AG04449 (cell line): ENCODE results near the gene CNPY2.
"Not testable (repeated sequence)": the region's sequence is repeated elsewhere in the genome, so short reads cannot be mapped to it uniquely, and the experiment has no call there.

ENCODE experiments used
- CTCF ChIA-PET: fragments of 350-600 bp; formaldehyde crosslinking; extraction: SDS; loops from one replicate; lab custom pipeline; 2021; ENCODE audit warnings: antibody characterized with exemption; lab: Yijun Ruan, JAX
- POLR2A ChIA-PET: fragments of 400-600, 350-600 bp; formaldehyde crosslinking; extraction: SDS; loops from one replicate; lab custom pipeline; 2020; ENCODE audit warnings: antibody characterized with exemption, inconsistent platforms; lab: Yijun Ruan, JAX
- DNase-seq: peaks from one replicate; pipeline ENCODE4 v3.0.0-alpha.2; 2010; ENCODE audit warnings: low read depth, low spot score
- H3K4me3 ChIP-seq: 2 replicates; pipeline ENCODE4 v1.5.1; 2011; ENCODE audit warnings: low read depth, mild to moderate bottlenecking, control low read depth, low read length
- TF ChIP-seq, protein P1 (sequence below): IDR thresholded peaks from one replicate; pipeline ENCODE4 v1.5.1; 2011; ENCODE audit warnings: mild to moderate bottlenecking, moderate library complexity, low read length, control low read depth, inconsistent platforms; ENCODE audit not compliant: insufficient read depth; ENCODE audit errors: missing control alignments

The CNPY2 gene

DNA sequence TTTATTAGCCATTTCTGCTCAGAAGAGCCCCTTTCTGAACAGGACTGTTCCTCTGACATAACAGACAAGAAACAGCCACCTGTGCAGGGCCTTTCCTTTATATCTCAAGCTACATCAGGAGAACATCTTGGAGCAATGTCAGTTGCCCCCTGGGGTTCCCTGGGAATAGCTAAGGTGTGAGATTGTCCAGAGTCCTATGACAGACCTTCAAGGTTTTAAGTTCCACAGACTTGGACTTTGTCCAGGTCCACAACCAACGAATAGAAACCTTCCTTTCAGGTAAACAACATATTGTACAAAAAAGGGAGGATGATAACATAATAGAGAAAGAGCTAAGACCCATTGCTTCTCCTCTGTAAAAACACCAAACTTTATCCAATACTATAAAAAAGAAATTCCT, 25.8 kb upstream of the CNPY2 start:
- TF ChIP-seq, protein P1, sequence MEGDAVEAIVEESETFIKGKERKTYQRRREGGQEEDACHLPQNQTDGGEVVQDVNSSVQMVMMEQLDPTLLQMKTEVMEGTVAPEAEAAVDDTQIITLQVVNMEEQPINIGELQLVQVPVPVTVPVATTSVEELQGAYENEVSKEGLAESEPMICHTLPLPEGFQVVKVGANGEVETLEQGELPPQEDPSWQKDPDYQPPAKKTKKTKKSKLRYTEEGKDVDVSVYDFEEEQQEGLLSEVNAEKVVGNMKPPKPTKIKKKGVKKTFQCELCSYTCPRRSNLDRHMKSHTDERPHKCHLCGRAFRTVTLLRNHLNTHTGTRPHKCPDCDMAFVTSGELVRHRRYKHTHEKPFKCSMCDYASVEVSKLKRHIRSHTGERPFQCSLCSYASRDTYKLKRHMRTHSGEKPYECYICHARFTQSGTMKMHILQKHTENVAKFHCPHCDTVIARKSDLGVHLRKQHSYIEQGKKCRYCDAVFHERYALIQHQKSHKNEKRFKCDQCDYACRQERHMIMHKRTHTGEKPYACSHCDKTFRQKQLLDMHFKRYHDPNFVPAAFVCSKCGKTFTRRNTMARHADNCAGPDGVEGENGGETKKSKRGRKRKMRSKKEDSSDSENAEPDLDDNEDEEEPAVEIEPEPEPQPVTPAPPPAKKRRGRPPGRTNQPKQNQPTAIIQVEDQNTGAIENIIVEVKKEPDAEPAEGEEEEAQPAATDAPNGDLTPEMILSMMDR: no peak
- ChIA-PET POLR2A (interaction anchor here (1.7 kb wide), 1 partner anchor 17 kb away, joined by 9 read pairs; no protein-coding TSS in a partner anchor), CTCF (interaction anchor here (1.1 to 1.4 kb wide), 2 partner anchors 8 to 295 kb away, joined by 3 to 5 read pairs; no protein-coding TSS in a partner anchor)
- DNase-seq: no peak
- no peak overlapping the region for H3K4me3 ChIP-seq

DNA sequence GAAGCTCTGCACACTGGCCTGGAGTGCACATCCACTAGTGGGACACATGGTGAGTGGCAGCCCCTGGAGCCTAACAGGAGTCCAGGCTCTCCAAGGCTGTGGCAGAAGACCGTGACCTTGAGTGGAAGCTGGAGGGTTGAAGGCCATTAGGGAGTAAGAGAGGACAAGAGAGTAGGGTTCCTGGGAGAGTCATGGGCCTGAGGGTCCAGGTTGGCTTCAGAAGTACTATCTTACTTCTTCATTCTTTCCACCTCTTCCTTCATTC, 23.3 kb upstream of the CNPY2 start:
- CTCF ChIA-PET: no interaction called here
- TF ChIP-seq, protein P1: no peak
- DNase-seq: no peak
- no peak overlapping the region for H3K4me3 ChIP-seq
- POLR2A ChIA-PET: no interaction called here

DNA sequence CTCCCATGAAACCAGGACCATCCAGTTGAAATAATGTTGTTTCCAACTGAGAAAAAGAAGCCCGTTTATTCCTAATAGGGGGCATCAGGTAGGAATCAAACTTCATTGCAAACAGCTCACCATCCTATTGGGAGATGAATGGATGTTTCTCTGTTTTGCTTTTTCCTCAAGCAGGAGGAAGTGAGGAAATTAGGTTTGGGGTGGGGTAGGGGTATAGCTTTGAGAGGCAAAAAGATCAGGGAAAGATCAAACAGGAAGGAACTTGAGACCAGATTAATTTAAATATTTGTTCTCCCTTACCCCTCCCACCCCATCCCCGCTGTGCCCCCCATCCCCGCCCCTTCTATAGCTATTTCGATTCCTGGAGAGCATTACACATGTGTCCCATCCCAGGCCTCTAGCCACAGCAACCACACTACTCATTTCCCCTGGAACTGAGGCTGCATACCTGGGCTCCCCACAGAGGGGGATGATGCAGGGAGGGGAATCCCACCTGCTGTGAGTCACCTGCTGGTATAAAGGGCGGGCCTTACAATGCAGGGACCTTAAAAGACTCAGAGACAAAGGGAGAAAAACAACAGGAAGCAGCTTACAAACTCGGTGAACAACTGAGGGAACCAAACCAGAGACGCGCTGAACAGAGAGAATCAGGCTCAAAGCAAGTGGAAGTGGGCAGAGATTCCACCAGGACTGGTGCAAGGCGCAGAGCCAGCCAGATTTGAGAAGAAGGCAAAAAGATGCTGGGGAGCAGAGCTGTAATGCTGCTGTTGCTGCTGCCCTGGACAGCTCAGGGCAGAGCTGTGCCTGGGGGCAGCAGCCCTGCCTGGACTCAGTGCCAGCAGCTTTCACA, 22.7 kb upstream of the CNPY2 start, which contains the start of gene IL23A:
IL23A (plus strand) TSS at position 577 of the 850 bp plus-strand sequence; CDS start at position 738, 161 bp downstream.
- ChIA-PET CTCF (interaction anchor here (1.1 kb wide), 1 partner anchor 13 kb away, joined by 3 read pairs; no protein-coding TSS in a partner anchor), POLR2A (interaction anchor here (0.8 to 0.9 kb wide), 2 partner anchors 10 to 23 kb away, joined by 3 to 4 read pairs; partner anchors contain the start of gene CNPY2)
- H3K4me3 ChIP-seq: no peak within 1 kb of the TSS
- DNase-seq: no peak
- TF ChIP-seq, protein P1: no peak

DNA sequence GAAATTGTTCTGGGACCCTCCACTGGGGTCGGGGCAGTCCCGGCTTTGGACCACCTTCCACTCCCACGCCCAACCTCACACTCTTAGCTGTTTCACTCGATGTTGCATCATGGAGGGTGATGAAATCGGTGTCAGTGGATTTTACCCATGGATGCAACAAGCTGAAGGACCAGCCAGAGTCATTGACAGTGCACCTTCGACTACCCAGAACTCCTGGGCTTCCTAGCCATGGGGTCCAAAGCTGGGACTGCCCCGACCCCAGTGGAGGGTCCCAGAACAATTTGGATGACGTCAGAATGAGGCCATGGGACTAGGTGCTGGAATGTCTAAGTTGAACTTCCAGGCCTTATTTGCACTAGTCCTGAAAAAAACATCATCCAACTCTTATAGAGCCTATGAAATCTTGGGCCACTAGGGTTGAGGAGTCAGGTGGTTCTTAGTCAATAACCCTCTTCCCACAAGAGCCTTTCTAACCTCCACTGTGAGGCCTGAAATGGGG, 22.0 kb upstream of the CNPY2 start:
- DNase-seq: no peak
- H3K4me3 ChIP-seq: no peak overlapping the region
- POLR2A ChIA-PET: interaction anchor here (0.8 to 0.9 kb wide), 2 partner anchors 11 to 22 kb away, joined by 3 to 4 read pairs; partner anchors contain the start of gene CNPY2
- CTCF ChIA-PET: interaction anchor here (0.6 to 1.2 kb wide), 3 partner anchors 12 to 239 kb away, joined by 3 read pairs; no protein-coding TSS in a partner anchor
- TF ChIP-seq, protein P1: no peak

DNA sequence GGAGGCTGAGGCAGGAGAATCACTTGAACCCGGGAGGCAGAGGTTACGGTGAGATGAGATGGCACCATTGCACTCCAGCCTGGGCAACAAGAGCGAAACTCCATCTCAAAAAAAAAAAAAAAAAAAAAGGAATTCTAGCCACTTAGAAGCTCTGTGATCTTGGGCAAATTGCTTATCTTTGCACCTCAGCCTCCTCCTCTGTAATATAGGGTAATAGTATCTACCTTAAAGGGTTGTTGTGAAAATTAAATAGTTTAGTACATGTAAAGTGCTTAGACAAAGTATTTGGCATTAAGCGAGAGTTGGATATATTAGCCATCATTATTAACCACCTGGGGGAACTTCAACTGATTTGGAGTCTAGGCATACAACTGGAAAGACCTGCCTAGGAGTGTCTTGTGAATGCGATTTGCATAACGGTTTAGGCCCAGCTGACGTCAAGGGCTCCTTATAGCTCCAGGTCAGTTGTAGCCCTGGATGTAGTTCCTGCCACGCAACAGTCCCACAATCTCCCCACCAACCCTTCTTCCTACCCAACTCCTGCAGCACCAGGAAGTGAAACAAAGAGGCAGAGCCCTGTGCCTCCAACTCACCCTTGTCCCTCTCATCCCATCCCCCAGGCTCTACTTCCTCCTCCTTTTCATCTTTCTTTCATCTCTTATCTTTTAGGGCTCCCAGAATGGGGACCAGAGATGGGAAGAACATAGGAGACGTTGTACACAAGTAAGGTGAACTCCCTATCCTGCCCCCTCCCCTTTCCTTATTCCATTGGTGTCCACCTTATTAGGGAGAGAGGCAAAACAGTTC, 20.8 kb upstream of the CNPY2 start:
- DNase-seq: no peak
- H3K4me3 ChIP-seq: no peak overlapping the region
- ChIA-PET POLR2A (interaction anchor here (0.7 kb wide), 1 partner anchor 21 kb away, joined by 3 read pairs; the partner anchor contains the start of gene CNPY2), CTCF (interaction anchor here (1.1 to 1.2 kb wide), 2 partner anchors 127 kb away, joined by 3 read pairs; no protein-coding TSS in a partner anchor)
- TF ChIP-seq, protein P1: no peak

DNA sequence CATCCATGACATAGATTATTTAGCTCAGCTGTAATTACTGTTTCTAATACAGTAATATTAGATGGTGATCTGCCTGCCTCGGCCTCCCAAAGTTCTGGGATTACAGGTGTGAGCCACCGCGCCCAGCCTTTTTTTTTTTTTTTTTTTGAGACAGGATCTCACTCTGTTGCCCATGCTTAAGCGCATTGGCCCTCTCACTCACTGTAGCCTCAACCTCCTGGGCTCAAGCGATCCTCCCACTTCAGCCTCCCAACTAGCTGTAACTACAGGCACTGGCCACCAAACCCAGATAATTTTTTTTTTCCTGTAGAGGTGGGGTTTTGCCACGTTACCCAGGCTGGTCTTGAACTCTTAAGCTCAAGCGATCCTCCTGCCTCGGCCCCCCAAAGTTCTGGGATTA, 19.7 kb upstream of the CNPY2 start:
- DNase-seq, H3K4me3 ChIP-seq: not testable (repeated sequence)
- CTCF ChIA-PET: interaction anchor here (1.1 kb wide), 1 partner anchor 128 kb away, joined by 3 read pairs; no protein-coding TSS in a partner anchor
- POLR2A ChIA-PET: interaction anchor here (0.5 to 0.7 kb wide), 2 partner anchors 12 to 20 kb away, joined by 3 read pairs; partner anchors contain the start of gene CNPY2
